Measurements from ENCODE around the gene GPC5. TPM values are rescaled to one million over a fixed set of nuclear protein-coding genes. Genes with fewer than 3 reads are reported as not detected.

The GPC5 gene
- total RNA-seq, 1 donor from 2014 or later, result 8.7 TPM

DNA sequence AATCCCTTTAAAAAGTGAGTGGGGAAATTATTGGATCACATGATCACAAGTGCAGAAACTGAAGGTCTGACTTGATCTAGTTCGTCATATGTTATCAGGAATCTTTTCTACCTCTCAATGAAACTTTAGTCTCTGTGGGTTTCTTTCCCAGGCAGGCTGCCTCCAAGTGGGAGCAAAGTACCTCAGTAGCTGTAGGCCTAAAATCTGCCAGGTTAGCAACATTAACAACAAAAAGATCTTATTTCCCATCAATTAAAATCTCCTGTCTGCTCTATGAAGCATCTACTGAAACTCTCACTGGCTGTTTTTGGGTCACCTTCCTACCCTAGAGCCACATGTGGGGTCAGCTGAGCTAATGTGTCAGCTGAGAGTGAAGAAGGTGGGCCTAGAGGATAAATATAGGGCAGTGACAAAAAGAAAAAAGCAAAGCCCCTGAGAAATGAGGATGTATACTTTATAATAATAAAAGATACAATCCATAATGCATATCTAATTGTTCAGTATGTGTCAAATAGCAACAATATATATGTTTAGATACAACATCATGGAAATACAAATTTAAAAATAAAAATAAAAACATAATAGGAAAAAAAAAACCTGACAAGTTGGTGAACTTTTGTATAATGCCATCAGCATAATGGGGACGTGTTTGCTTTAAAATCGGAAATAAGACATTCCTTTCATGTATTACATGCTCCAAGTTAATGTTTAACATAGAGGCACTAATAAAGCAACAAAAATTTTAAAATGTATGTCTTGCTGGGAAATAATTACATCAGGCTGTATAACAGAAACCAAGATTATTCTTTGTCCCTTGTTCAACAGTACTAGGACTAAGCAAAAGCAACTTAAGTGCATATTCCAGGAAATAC lies 141.1 kb downstream of the GPC5 start:
- no peak overlapping the region for H3K27ac ChIP-seq

GRCh38 chr13:91540158-91540736 lies 141.8 kb downstream of the GPC5 start:
- no peak overlapping the region for H3K4me3 ChIP-seq
- no peak for DNase-seq
- no peaks in the 10 kb centered on the region for H3K27me3 ChIP-seq (ENCODE audit: low read depth)
- intact Hi-C loops (cut with DNase I), result no loop called here
- TF ChIP-seq CTCF (IDR thresholded peaks at IDR 0.05), result no peak
- peaks cover 15% of the 10 kb centered on the region for H3K4me1 ChIP-seq
- H3K9me3 ChIP-seq, result no peaks in the 10 kb centered on the region
- peak; percentile 71 to 87 for ATAC-seq
- H3K36me3 ChIP-seq, result no peaks in the 10 kb centered on the region
- H3K27ac ChIP-seq, result peak overlapping the region; percentile 31

More for the DNA sequence above, 141.1 kb downstream of the GPC5 start:
- no peak for TF ChIP-seq CTCF (IDR thresholded peaks at IDR 0.05)
- DNase-seq (no peak), ATAC-seq (peak in 1 of 2 donors; percentile 21)
- H3K4me1 ChIP-seq, result peaks cover 15% of the 10 kb centered on the region
- no peak overlapping the region for H3K4me3 ChIP-seq
- intact Hi-C loops (cut with DNase I), result no loop called here
- no peaks in the 10 kb centered on the region for H3K36me3 ChIP-seq
- H3K27me3 ChIP-seq (ENCODE audit: low read depth), result no peaks in the 10 kb centered on the region
- H3K9me3 ChIP-seq, result no peaks in the 10 kb centered on the region

DNA sequence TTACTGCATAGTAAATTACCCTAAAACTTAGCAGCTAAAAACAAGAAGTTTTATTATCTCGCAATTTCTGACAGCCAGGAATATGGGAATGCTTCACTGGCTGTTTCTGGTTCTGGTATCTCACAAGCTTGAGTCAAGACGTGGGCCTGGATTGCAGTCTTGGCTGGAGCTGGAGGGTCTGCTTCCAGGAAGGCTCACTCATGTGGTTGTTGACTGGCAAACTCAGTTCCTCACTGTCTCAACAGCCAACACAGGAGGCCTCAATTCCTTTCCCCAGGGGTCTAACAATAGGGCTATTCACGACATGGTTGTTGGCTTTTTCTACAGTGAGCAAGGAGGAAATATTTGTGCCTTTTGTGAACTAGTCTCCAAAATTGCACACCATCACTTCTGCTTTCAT lies 146.3 kb downstream of the GPC5 start:
- DNase-seq (no peak), ATAC-seq (no peak)
- intact Hi-C loops (cut with DNase I), result no loop called here
- Histone ChIP-seq H3K4me1 (peaks cover 9% of the 10 kb centered on the region), H3K36me3 (no peaks in the 10 kb centered on the region), H3K27ac (no peak overlapping the region), H3K4me3 (no peak overlapping the region), H3K27me3 (ENCODE audit: low read depth) (no peaks in the 10 kb centered on the region), H3K9me3 (no peaks in the 10 kb centered on the region)
- TF ChIP-seq CTCF (IDR thresholded peaks at IDR 0.05), result no peak

DNA sequence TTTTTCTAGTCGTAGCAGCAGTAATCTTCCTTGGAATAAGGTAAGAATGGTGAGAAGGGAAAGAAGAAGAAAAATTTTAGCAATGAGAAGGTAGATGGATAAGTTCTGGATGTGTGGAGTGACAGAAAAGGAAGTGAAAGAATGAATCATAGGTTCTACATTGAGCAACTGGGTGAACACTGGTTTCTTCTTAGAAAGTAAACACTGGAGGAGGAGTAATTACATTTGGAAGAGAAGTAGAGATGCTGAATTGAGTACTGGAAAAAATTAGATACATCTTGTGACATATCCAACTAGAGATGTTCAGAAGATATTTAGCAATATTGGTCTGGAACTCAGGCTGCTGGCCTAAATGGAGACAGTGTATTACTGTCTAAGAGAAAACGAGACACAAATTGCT lies 148.5 kb downstream of the GPC5 start:
- Histone ChIP-seq H3K4me3 (no peak overlapping the region), H3K4me1 (no peaks in the 10 kb centered on the region), H3K27ac (no peak overlapping the region), H3K27me3 (ENCODE audit: low read depth) (no peaks in the 10 kb centered on the region), H3K9me3 (no peaks in the 10 kb centered on the region), H3K36me3 (no peaks in the 10 kb centered on the region)
- intact Hi-C loops (cut with DNase I), result no loop called here
- no peak for ATAC-seq
- DNase-seq, result no peak
- TF ChIP-seq CTCF (IDR thresholded peaks at IDR 0.05), result no peak

- H3K36me3 ChIP-seq, result no peaks in the 10 kb centered on the region
- no peaks in the 10 kb centered on the region for H3K27me3 ChIP-seq (ENCODE audit: low read depth)
- TF ChIP-seq CTCF (IDR thresholded peaks at IDR 0.05), result no peak
- no peak for DNase-seq
- ATAC-seq, result no peak
- H3K27ac ChIP-seq, result no peak overlapping the region
- H3K4me3 ChIP-seq, result no peak overlapping the region
- no peaks in the 10 kb centered on the region for H3K9me3 ChIP-seq
- intact Hi-C loops (cut with DNase I), result no loop called here
- H3K4me1 ChIP-seq, result no peaks in the 10 kb centered on the region
These were observed 155.2 kb downstream of the GPC5 start for GRCh38 chr13:91553584-91553983.
